Measurements from ENCODE around the gene ITM2C. TPM values are rescaled to one million over a fixed set of nuclear protein-coding genes. Genes with fewer than 3 reads are reported as not detected.

Gene ITM2C
- total and polyA plus RNA-seq, 4 donors: 18.0 to 99.7 (median 23.1) TPM

- Histone ChIP-seq H3K9ac (ENCODE audit: insufficient read depth in 1 of 2, low read length in 2 of 2) (no peak overlapping the region), H3K36me3 (ENCODE audit: control insufficient read depth in 4 of 4, insufficient read depth in 4 of 4, low read length in 4 of 4) (no peaks in the 10 kb centered on the region), H3K27me3 (ENCODE audit: control insufficient read depth in 3 of 3, insufficient read depth in 3 of 3, low read length in 2 of 3) (peaks cover 0 to 6% (median 0%) of the 10 kb centered on the region in 3 donors), H3K9me3 (ENCODE audit: control insufficient read depth in 4 of 4, insufficient read depth in 3 of 4, low read length in 3 of 4) (no peaks in the 10 kb centered on the region), H3K4me3 (no peak overlapping the region), H3K27ac (ENCODE audit: low read depth in 1 of 2, low read length in 1 of 2) (no peak overlapping the region), H3K4me1 (ENCODE audit: control insufficient read depth in 5 of 5, insufficient read depth in 5 of 5, low read length in 5 of 5) (peaks cover 0 to 11% (median 0%) of the 10 kb centered on the region in 5 donors)
- no peak for ATAC-seq (ENCODE audit: insufficient read depth, low FRiP score)
- TF ChIP-seq, protein P1, sequence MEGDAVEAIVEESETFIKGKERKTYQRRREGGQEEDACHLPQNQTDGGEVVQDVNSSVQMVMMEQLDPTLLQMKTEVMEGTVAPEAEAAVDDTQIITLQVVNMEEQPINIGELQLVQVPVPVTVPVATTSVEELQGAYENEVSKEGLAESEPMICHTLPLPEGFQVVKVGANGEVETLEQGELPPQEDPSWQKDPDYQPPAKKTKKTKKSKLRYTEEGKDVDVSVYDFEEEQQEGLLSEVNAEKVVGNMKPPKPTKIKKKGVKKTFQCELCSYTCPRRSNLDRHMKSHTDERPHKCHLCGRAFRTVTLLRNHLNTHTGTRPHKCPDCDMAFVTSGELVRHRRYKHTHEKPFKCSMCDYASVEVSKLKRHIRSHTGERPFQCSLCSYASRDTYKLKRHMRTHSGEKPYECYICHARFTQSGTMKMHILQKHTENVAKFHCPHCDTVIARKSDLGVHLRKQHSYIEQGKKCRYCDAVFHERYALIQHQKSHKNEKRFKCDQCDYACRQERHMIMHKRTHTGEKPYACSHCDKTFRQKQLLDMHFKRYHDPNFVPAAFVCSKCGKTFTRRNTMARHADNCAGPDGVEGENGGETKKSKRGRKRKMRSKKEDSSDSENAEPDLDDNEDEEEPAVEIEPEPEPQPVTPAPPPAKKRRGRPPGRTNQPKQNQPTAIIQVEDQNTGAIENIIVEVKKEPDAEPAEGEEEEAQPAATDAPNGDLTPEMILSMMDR (IDR thresholded peaks at IDR 0.05; ENCODE audit: control extremely low read depth, extremely low read depth): no peak
- DNase-seq: no peak
- 94 to 96% methylated on average over 15 of the region's 15 CpGs for WGBS, 2 donors
Observed at GRCh38 chr2:230906471-230907230, 41.9 kb downstream of the ITM2C start.

- Histone ChIP-seq H3K36me3 (ENCODE audit: control insufficient read depth in 4 of 4, insufficient read depth in 4 of 4, low read length in 4 of 4) (no peaks in the 10 kb centered on the region), H3K27me3 (ENCODE audit: control insufficient read depth in 3 of 3, insufficient read depth in 3 of 3, low read length in 2 of 3) (peaks cover 0 to 5% (median 0%) of the 10 kb centered on the region in 3 donors), H3K4me3 (no peak overlapping the region), H3K9me3 (ENCODE audit: control insufficient read depth in 4 of 4, insufficient read depth in 3 of 4, low read length in 3 of 4) (no peaks in the 10 kb centered on the region), H3K4me1 (ENCODE audit: control insufficient read depth in 5 of 5, insufficient read depth in 5 of 5, low read length in 5 of 5) (peaks cover 0 to 11% (median 0%) of the 10 kb centered on the region in 5 donors), H3K9ac (ENCODE audit: insufficient read depth in 1 of 2, low read length in 2 of 2) (no peak overlapping the region), H3K27ac (ENCODE audit: low read depth in 1 of 2, low read length in 1 of 2) (no peak overlapping the region)
- 92 to 95% methylated on average over 16 of the region's 16 CpGs for WGBS, 2 donors
- no peak for DNase-seq
- TF ChIP-seq, protein P1 (IDR thresholded peaks at IDR 0.05; ENCODE audit: control extremely low read depth, extremely low read depth): no peak
- no peak for ATAC-seq (ENCODE audit: insufficient read depth, low FRiP score)
Observed at GRCh38 chr2:230907361-230908091, 42.8 kb downstream of the ITM2C start.

- Histone ChIP-seq H3K9me3 (ENCODE audit: control insufficient read depth in 4 of 4, insufficient read depth in 3 of 4, low read length in 3 of 4) (no peaks in the 10 kb centered on the region), H3K36me3 (ENCODE audit: control insufficient read depth in 4 of 4, insufficient read depth in 4 of 4, low read length in 4 of 4) (no peaks in the 10 kb centered on the region), H3K27me3 (ENCODE audit: control insufficient read depth in 3 of 3, insufficient read depth in 3 of 3, low read length in 2 of 3) (no peaks in the 10 kb centered on the region), H3K4me3 (no peak overlapping the region), H3K27ac (ENCODE audit: low read depth in 1 of 2, low read length in 1 of 2) (no peak overlapping the region), H3K4me1 (ENCODE audit: control insufficient read depth in 5 of 5, insufficient read depth in 5 of 5, low read length in 5 of 5) (peaks cover 0 to 11% (median 0%) of the 10 kb centered on the region in 5 donors), H3K9ac (ENCODE audit: insufficient read depth in 1 of 2, low read length in 2 of 2) (no peak overlapping the region)
- TF ChIP-seq, protein P1 (IDR thresholded peaks at IDR 0.05; ENCODE audit: control extremely low read depth, extremely low read depth): no peak
- DNase-seq: peak in 2 of 3 donors; percentile 40 to 77
- no peak for ATAC-seq (ENCODE audit: insufficient read depth, low FRiP score)
- WGBS, 2 donors: 69 to 81% methylated on average over 5 to 6 of the region's 6 CpGs
Observed at GRCh38 chr2:230908092-230908594, 43.4 kb downstream of the ITM2C start.

All from lung (tissue), 12 donors.